H9 (cell line): ENCODE results near the gene PCGF3. TPM values are rescaled to one million over a fixed set of nuclear protein-coding genes. Genes with fewer than 3 reads are reported as not detected.

Source experiments
- DNase-seq: peaks from one replicate; pipeline ENCODE4 v3.0.0-alpha.2; 2017
- H2AFZ ChIP-seq: one replicate; pipeline ENCODE4 v1.6.1; 2013; ENCODE audit warnings: mild to moderate bottlenecking, low read length, control low read depth, moderate library complexity
- H2AK5ac ChIP-seq: 2 replicates; pipeline ENCODE4 v1.6.1; 2013; ENCODE audit warnings: low read length, control low read depth, mixed read lengths; ENCODE audit not compliant: insufficient read length
- H2BK120ac ChIP-seq: one replicate; pipeline ENCODE4 v1.6.1; 2013; ENCODE audit warnings: low read depth, mild to moderate bottlenecking, low read length, control low read depth, inconsistent platforms; ENCODE audit not compliant: poor library complexity, severe bottlenecking
- H2BK12ac ChIP-seq: 2 replicates; pipeline ENCODE4 v1.6.1; 2013; ENCODE audit warnings: low read length, control low read depth, mixed read lengths, low read depth; ENCODE audit not compliant: insufficient read length
- H2BK15ac ChIP-seq: 2 replicates; pipeline ENCODE4 v1.6.1; 2013; ENCODE audit warnings: low read depth, low read length, control low read depth
- H2BK20ac ChIP-seq: one replicate; pipeline ENCODE4 v1.6.1; 2013; ENCODE audit warnings: low read depth, mild to moderate bottlenecking, low read length, control low read depth, inconsistent platforms; ENCODE audit not compliant: poor library complexity, severe bottlenecking
- H2BK5ac ChIP-seq: 2 replicates; pipeline ENCODE4 v1.6.1; 2013; ENCODE audit warnings: low read length, control low read depth, mixed read lengths; ENCODE audit not compliant: insufficient read length
- H3K14ac ChIP-seq: 2 replicates; pipeline ENCODE4 v1.6.1; 2013; ENCODE audit warnings: low read length, control low read depth; ENCODE audit not compliant: insufficient read depth
- H3K18ac ChIP-seq: 2 replicates; pipeline ENCODE4 v1.6.1; 2013; ENCODE audit warnings: low read depth, mild to moderate bottlenecking, mixed read lengths, low read length, control low read depth; ENCODE audit not compliant: insufficient read length
- H3K23ac ChIP-seq: 2 replicates; pipeline ENCODE4 v1.6.1; 2013; ENCODE audit warnings: low read length, control low read depth, mixed read lengths, low read depth; ENCODE audit not compliant: insufficient read length
- H3K23me2 ChIP-seq: 2 replicates; pipeline ENCODE4 v1.6.1; 2013; ENCODE audit warnings: low read depth, mild to moderate bottlenecking, mixed read lengths, low read length, control low read depth; ENCODE audit not compliant: insufficient read length, poor library complexity, severe bottlenecking
- H3K27ac ChIP-seq: 2 replicates; pipeline ENCODE4 v1.5.1; 2013; ENCODE audit warnings: low read length, control low read depth, mixed read lengths, low read depth; ENCODE audit not compliant: insufficient read length
- H3K27me3 ChIP-seq: 2 replicates; pipeline ENCODE4 v1.6.1; 2013; ENCODE audit warnings: low read length, control low read depth, inconsistent platforms; ENCODE audit not compliant: insufficient read depth
- H3K4ac ChIP-seq: 2 replicates; pipeline ENCODE4 v1.6.1; 2013; ENCODE audit warnings: low read depth, mild to moderate bottlenecking, control low read depth, inconsistent platforms, low read length, moderate library complexity
- H3K4me1 ChIP-seq: 2 replicates; pipeline ENCODE4 v1.6.1; 2013; ENCODE audit warnings: low read length, control low read depth, inconsistent platforms; ENCODE audit not compliant: insufficient read depth
- H3K4me2 ChIP-seq: 2 replicates; pipeline ENCODE4 v1.6.1; 2013; ENCODE audit warnings: low read length, control low read depth, mixed read lengths; ENCODE audit not compliant: insufficient read length, insufficient read depth
- H3K56ac ChIP-seq: 2 replicates; pipeline ENCODE4 v1.6.1; 2013; ENCODE audit warnings: low read depth, mild to moderate bottlenecking, mixed read lengths, low read length, control low read depth; ENCODE audit not compliant: insufficient read length
- H3K79me1 ChIP-seq: 2 replicates; pipeline ENCODE4 v1.6.1; 2013; ENCODE audit warnings: low read depth, mild to moderate bottlenecking, moderate library complexity, low read length, control low read depth, inconsistent platforms; ENCODE audit not compliant: insufficient read depth, poor library complexity, severe bottlenecking
- H3K79me2 ChIP-seq: 2 replicates; pipeline ENCODE4 v1.6.1; 2013; ENCODE audit warnings: low read length, control low read depth, inconsistent platforms; ENCODE audit not compliant: insufficient read depth
- H3K9ac ChIP-seq: 2 replicates; pipeline ENCODE4 v1.6.1; 2013; ENCODE audit warnings: low read length, control low read depth, mixed read lengths; ENCODE audit not compliant: insufficient read length; ENCODE audit errors: extremely low read depth
- H3K9me3 ChIP-seq: one replicate; pipeline ENCODE4 v1.6.1; 2013; ENCODE audit warnings: low read depth, low read length, inconsistent platforms; ENCODE audit not compliant: control insufficient read depth
- H3T11ph ChIP-seq: one replicate; pipeline ENCODE4 v1.6.1; 2013; ENCODE audit warnings: mild to moderate bottlenecking, low read length, control low read depth, inconsistent platforms
- H4K20me1 ChIP-seq: one replicate; pipeline ENCODE4 v1.6.1; 2013; ENCODE audit not compliant: control insufficient read depth, insufficient read length, insufficient read depth
- H4K5ac ChIP-seq: 2 replicates; pipeline ENCODE4 v1.6.1; 2013; ENCODE audit warnings: low read depth, mild to moderate bottlenecking, mixed read lengths, low read length, control low read depth; ENCODE audit not compliant: insufficient read length
- H4K8ac ChIP-seq: replicated peaks from 2 replicates; pipeline ENCODE4 v1.6.1; 2013; ENCODE audit warnings: low read length, control low read depth, mixed read lengths, low read depth; ENCODE audit not compliant: insufficient read length
- H4K91ac ChIP-seq: 2 replicates; pipeline ENCODE4 v1.6.1; 2013; ENCODE audit warnings: low read depth, mild to moderate bottlenecking, moderate library complexity, mixed read lengths, low read length, control low read depth; ENCODE audit not compliant: insufficient read length
- H3K27ac Mint-ChIP-seq, 3 experiments: 2 replicates in 2 of 3; 3 replicates in 1 of 3; pipeline ENCODE4 v1.8.0; 2020 to 2021; ENCODE audit warnings: mixed read lengths in 3 of 3, mild to moderate bottlenecking in 1 of 3, moderate library complexity in 1 of 3
- H3K27me3 Mint-ChIP-seq: 2 replicates; pipeline ENCODE4 v1.8.0; 2021; ENCODE audit warnings: low read depth, mild to moderate bottlenecking, moderate library complexity, mixed read lengths
- H3K36me3 Mint-ChIP-seq, 3 experiments: 2 replicates in 2 of 3; 3 replicates in 1 of 3; pipeline ENCODE4 v1.8.0; 2020 to 2021; ENCODE audit warnings: low read depth in 3 of 3, mixed read lengths in 3 of 3; ENCODE audit not compliant: insufficient read depth in 1 of 3
- H3K4me1 Mint-ChIP-seq, 2 experiments: 2 replicates each; pipeline ENCODE4 v1.8.0; 2020; ENCODE audit warnings: mixed read lengths in 2 of 2
- H3K4me3 Mint-ChIP-seq, 2 experiments: 2 replicates in 1 of 2; 3 replicates in 1 of 2; pipeline ENCODE4 v1.8.0; 2020 to 2021; ENCODE audit warnings: mild to moderate bottlenecking in 2 of 2, mixed read lengths in 2 of 2, moderate library complexity in 1 of 2
- H3K9me3 Mint-ChIP-seq, 2 experiments: 2 replicates in 1 of 2; 3 replicates in 1 of 2; pipeline ENCODE4 v1.8.0; 2020; ENCODE audit warnings: mild to moderate bottlenecking in 2 of 2, mixed read lengths in 2 of 2, moderate library complexity in 1 of 2
- CTCF ChIP-seq: fragments of 200-600 bp; sonication (generic); conservative IDR thresholded peaks from 3 replicates; pipeline ENCODE4 v1.8.0; 2021; ENCODE audit warnings: antibody characterized with exemption, mild to moderate bottlenecking
- WGBS: extraction: QIAGEN DNeasy Blood & Tissue Kit; methylation state at CpG from one replicate; pipeline ENCODE4 v1.1.7; 2013; ENCODE audit warnings: missing lambda C conversion rate, low lambda C conversion rate, mixed read lengths; ENCODE audit not compliant: insufficient read length; ENCODE audit errors: extremely low coverage; 5-methylcytosine and 5-hydroxymethylcytosine counted together
- total RNA-seq: library from RNA; stranded (reverse); gene quantifications from 2 replicates; pipeline ENCODE4 v1.2.1, GENCODE V29; 2021

Gene PCGF3
- total RNA-seq, 1 experiment from 2014 or later: 43.1 TPM

- no peak overlapping the region for H2AK5ac ChIP-seq
- no peaks in the 10 kb centered on the region for H3K23me2 ChIP-seq
- no peaks in the 10 kb centered on the region for H3K79me1 ChIP-seq
- H3K27me3 ChIP-seq: peaks cover 4% of the 10 kb centered on the region; the same call in 1 of the 2 replicates
- no CpG with 5 or more reads among the region's 17 CpGs for WGBS
- no peak overlapping the region for H3K18ac ChIP-seq
- H3K4me2 ChIP-seq: no peak overlapping the region
- no peak overlapping the region for H3K14ac ChIP-seq
- H3K36me3 Mint-ChIP-seq: 0 out of 7 replicates have a peak, but pooled peaks cover 0 to 1% (median 0%) of the 10 kb centered on the region in 3 experiments
- no peaks in the 10 kb centered on the region for H3K9me3 ChIP-seq
- H3K9me3 Mint-ChIP-seq: peaks cover 0 to 2% of the 10 kb centered on the region in 2 experiments; a peak in 1 of 5 replicates
- no peaks in the 10 kb centered on the region for H3K79me2 ChIP-seq
- no peak overlapping the region for H3K27ac ChIP-seq
- no peaks in the 10 kb centered on the region for H4K20me1 ChIP-seq
- H4K8ac ChIP-seq: no peak overlapping the region
- no peak overlapping the region for H3K56ac ChIP-seq
- no peak overlapping the region for H3K4me3 Mint-ChIP-seq
- H3K9ac ChIP-seq: no peak overlapping the region
- peaks cover 22 to 23% of the 10 kb centered on the region in 2 experiments for H3K4me1 Mint-ChIP-seq
- peaks cover 70% of the 10 kb centered on the region for H3K27me3 Mint-ChIP-seq
- H2BK120ac ChIP-seq: no peak overlapping the region
- H3K27ac Mint-ChIP-seq: no peak overlapping the region
- no peak overlapping the region for H2AFZ ChIP-seq
- no peak overlapping the region for H4K91ac ChIP-seq
- no peak overlapping the region for H2BK20ac ChIP-seq
- H3K4ac ChIP-seq: no peak overlapping the region
- H3K23ac ChIP-seq: no peak overlapping the region
- no peaks in the 10 kb centered on the region; the same call in 1 of the 2 replicates for H3K4me1 ChIP-seq
- no peak overlapping the region for H3T11ph ChIP-seq
- H2BK5ac ChIP-seq: no peak overlapping the region
- no peak overlapping the region for H4K5ac ChIP-seq
- no peak for DNase-seq
- TF ChIP-seq CTCF: no peak
- H2BK15ac ChIP-seq: no peak overlapping the region
- no peak overlapping the region for H2BK12ac ChIP-seq
Observed at GRCh38 chr4:796206-796605, 90.6 kb downstream of the PCGF3 start.
